ENCODE results near the gene DERL2. TPM values are rescaled to one million over a fixed set of nuclear protein-coding genes. Genes with fewer than 3 reads are reported as not detected.

DERL2 gene
- 83.4 TPM for total RNA-seq (ENCODE audit: unreplicated experiment)
- long read RNA-seq, full-length matches to known transcripts: 35 of 47 reads
- long read RNA-seq, partial matches to known transcripts: 1 of 47 reads
- long read RNA-seq, other reads (novel, unspliced or antisense): 11 of 47 reads

GRCh38 chr17:5485270-5486205, at the start of gene DERL2:
TSS of gene DERL2 (minus strand) at chr17:5486178. CDS start at chr17:5486161, 17 bp downstream.
- no peaks in the 10 kb centered on the region for H3K9me3 Mint-ChIP-seq (ENCODE audit: unreplicated experiment)
- peaks cover 26% of the 10 kb centered on the region for H3K36me3 Mint-ChIP-seq (ENCODE audit: low read depth, unreplicated experiment)
- peaks cover 16% of the 10 kb centered on the region for H3K4me1 Mint-ChIP-seq (ENCODE audit: unreplicated experiment)
- H3K27me3 Mint-ChIP-seq (ENCODE audit: unreplicated experiment): peaks cover 2% of the 10 kb centered on the region
- peak within 1 kb of the TSS; percentile 99 for H3K27ac Mint-ChIP-seq (ENCODE audit: unreplicated experiment)
- H3K4me3 Mint-ChIP-seq (ENCODE audit: unreplicated experiment): peak within 1 kb of the TSS; percentile 100
- no peak for DNase-seq (ENCODE audit: low spot score)
- TF ChIP-seq CTCF (IDR thresholded peaks at IDR 0.05; ENCODE audit: unreplicated experiment): no peak

GRCh38 chr17:5535436-5535835, 49.5 kb upstream of the DERL2 start:
- no peak overlapping the region for H3K4me3 Mint-ChIP-seq (ENCODE audit: unreplicated experiment)
- H3K27me3 Mint-ChIP-seq (ENCODE audit: unreplicated experiment): peaks cover 6% of the 10 kb centered on the region
- no peaks in the 10 kb centered on the region for H3K36me3 Mint-ChIP-seq (ENCODE audit: low read depth, unreplicated experiment)
- DNase-seq (ENCODE audit: low spot score): no peak
- no peaks in the 10 kb centered on the region for H3K4me1 Mint-ChIP-seq (ENCODE audit: unreplicated experiment)
- H3K27ac Mint-ChIP-seq (ENCODE audit: unreplicated experiment): no peak overlapping the region
- H3K9me3 Mint-ChIP-seq (ENCODE audit: unreplicated experiment): no peaks in the 10 kb centered on the region
- no peak for TF ChIP-seq CTCF (IDR thresholded peaks at IDR 0.05; ENCODE audit: unreplicated experiment)

GRCh38 chr17:5533486-5534315, 47.7 kb upstream of the DERL2 start:
- H3K9me3 Mint-ChIP-seq (ENCODE audit: unreplicated experiment): no peaks in the 10 kb centered on the region
- no peak for DNase-seq (ENCODE audit: low spot score)
- H3K27me3 Mint-ChIP-seq (ENCODE audit: unreplicated experiment): peaks cover 5% of the 10 kb centered on the region
- no peak overlapping the region for H3K4me3 Mint-ChIP-seq (ENCODE audit: unreplicated experiment)
- peak overlapping the region; percentile 50 for H3K27ac Mint-ChIP-seq (ENCODE audit: unreplicated experiment)
- no peak for TF ChIP-seq CTCF (IDR thresholded peaks at IDR 0.05; ENCODE audit: unreplicated experiment)
- no peaks in the 10 kb centered on the region for H3K4me1 Mint-ChIP-seq (ENCODE audit: unreplicated experiment)
- no peaks in the 10 kb centered on the region for H3K36me3 Mint-ChIP-seq (ENCODE audit: low read depth, unreplicated experiment)

GRCh38 chr17:5532581-5532980, 46.6 kb upstream of the DERL2 start:
- Mint-ChIP-seq H3K36me3 (ENCODE audit: low read depth, unreplicated experiment) (no peaks in the 10 kb centered on the region), H3K4me1 (ENCODE audit: unreplicated experiment) (no peaks in the 10 kb centered on the region), H3K9me3 (ENCODE audit: unreplicated experiment) (no peaks in the 10 kb centered on the region), H3K27ac (ENCODE audit: unreplicated experiment) (no peak overlapping the region), H3K4me3 (ENCODE audit: unreplicated experiment) (no peak overlapping the region), H3K27me3 (ENCODE audit: unreplicated experiment) (peaks cover 5% of the 10 kb centered on the region)
- no peak for TF ChIP-seq CTCF (IDR thresholded peaks at IDR 0.05; ENCODE audit: unreplicated experiment)
- DNase-seq (ENCODE audit: low spot score): no peak
